ENCODE measurements around the gene TBR1.

Gene TBR1

DNA sequence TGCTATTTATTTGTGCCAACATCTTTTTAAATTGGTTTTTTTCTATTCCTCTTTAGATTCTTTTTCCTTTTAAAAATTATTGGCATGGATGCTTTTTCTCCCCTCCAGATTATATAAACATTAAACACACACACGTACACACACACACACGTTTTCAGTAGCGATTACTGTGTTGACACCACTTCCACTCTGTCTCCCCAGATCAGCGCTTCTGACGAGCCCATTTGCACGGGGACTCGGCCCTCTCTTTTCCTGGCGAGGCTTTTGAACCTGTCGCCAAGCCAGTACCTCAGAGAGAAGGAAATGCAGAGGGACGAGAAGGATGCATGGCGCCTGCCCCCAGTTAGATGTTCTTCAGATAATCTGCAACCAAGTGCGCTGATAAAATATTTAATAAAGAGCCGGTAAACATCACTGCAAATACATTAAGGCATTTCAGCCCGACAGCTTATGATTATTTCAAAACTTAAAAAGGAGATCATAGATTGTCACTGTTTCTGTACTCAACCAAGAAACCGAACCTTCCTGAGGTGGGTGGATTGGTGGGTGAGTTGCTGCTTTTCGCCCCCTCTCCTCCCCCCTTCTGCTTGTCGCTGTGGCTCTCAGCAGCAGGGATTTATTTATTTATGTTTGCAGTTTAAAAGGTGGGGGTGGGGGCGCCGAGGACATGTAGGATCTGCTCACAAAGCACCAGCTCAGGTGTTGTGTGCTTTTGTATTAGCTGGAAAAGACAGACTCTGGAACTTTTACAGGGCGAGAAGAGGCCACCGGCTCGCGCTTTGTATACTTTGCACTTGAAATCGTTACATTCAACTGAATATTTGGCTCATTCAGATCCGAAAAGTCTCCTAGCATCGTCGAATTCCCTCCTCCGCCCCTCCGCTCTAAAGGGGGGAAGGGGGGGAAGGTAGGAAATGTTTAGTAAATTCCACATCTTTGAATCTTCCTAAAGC, 787 bp upstream of the TBR1 start:
- H3K36me3 ChIP-seq (ENCODE audit: control insufficient read depth in 2 of 2, insufficient read depth in 1 of 2, low read length in 2 of 2): peaks cover 0 to 5% of the 10 kb centered on the region in 2 experiments; a peak in 1 of 3 replicates
- no peaks in the 10 kb centered on the region for H3K4me1 ChIP-seq (ENCODE audit: control insufficient read depth, insufficient read depth, low read length)
- no peak overlapping the region for H3K27ac ChIP-seq (ENCODE audit: extremely low read depth, low read depth, low read length)
- POLR2A ChIA-PET: interaction anchor here (1.2 to 1.5 kb wide), 2 partner anchors 107 kb away, joined by 3 to 8 read pairs; partner anchors contain the start of gene PSMD14
- TF ChIP-seq OSR2 (tag by site-specific recombination; IDR thresholded peaks at IDR 0.05): no peak
- no peak for TF ChIP-seq ZNF302 (tag by site-specific recombination; IDR thresholded peaks at IDR 0.05; ENCODE audit: low read depth)
- peak; percentile 53 for TF ChIP-seq ZFHX2 (tag by site-specific recombination; conservative IDR thresholded peaks at IDR 0.05)
- H3K9me3 ChIP-seq (ENCODE audit: control insufficient read depth, insufficient read depth, low read depth, low read length): no peaks in the 10 kb centered on the region
- H3K4me3 ChIP-seq (ENCODE audit: low read depth, low read length): no peak overlapping the region
- CTCF ChIA-PET: no interaction called here

DNA sequence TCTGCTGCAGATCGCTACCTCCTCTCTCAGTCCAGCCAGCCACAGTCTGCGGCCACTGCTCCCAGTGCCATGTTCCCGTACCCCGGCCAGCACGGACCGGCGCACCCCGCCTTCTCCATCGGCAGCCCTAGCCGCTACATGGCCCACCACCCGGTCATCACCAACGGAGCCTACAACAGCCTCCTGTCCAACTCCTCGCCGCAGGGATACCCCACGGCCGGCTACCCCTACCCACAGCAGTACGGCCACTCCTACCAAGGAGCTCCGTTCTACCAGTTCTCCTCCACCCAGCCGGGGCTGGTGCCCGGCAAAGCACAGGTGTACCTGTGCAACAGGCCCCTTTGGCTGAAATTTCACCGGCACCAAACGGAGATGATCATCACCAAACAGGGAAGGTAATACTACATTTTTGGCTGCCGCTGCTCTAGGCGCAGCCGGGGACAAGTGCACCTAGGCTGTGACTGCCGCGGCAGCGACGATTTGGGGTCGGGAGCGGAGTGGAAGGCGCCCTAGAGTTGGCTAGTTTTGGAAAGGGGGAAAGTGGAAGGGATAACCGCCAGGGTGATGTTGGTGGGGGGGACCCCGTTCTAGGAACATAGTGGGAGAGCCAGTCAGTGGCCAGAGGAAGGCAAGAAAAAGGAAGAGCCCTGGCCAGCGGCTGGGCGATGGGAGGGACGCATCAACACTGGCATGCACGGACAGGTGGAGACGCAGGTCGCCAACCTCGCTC, 776 bp downstream of the TBR1 start:
- H3K27ac ChIP-seq (ENCODE audit: extremely low read depth, low read depth, low read length): no peak overlapping the region
- ChIA-PET POLR2A (interaction anchor here (1.5 kb wide), 1 partner anchor 109 kb away, joined by 3 read pairs; the partner anchor contains the start of gene PSMD14), CTCF (interaction anchor here (0.7 kb wide), 1 partner anchor 981 kb away, joined by 3 read pairs; no protein-coding TSS in a partner anchor)
- H3K4me3 ChIP-seq (ENCODE audit: low read depth, low read length): no peak overlapping the region
- H3K9me3 ChIP-seq (ENCODE audit: control insufficient read depth, insufficient read depth, low read depth, low read length): no peaks in the 10 kb centered on the region
- TF ChIP-seq ZNF830 (tag by site-specific recombination; IDR thresholded peaks at IDR 0.05; ENCODE audit: low read depth): no peak
- TF ChIP-seq ZNF426 (tag by site-specific recombination; IDR thresholded peaks at IDR 0.05): no peak
- no peak for TF ChIP-seq ZNF624 (tag by site-specific recombination; IDR thresholded peaks at IDR 0.05)
- no peak for TF ChIP-seq ZNF274 (IDR thresholded peaks at IDR 0.05; ENCODE audit: low read length)
- TF ChIP-seq ZNF274 (tag by site-specific recombination; IDR thresholded peaks at IDR 0.05; ENCODE audit: borderline replicate concordance): no peak
- no peak for TF ChIP-seq TRIM28 (IDR thresholded peaks at IDR 0.05; ENCODE audit: borderline replicate concordance, low read length)
- TF ChIP-seq, protein P1, sequence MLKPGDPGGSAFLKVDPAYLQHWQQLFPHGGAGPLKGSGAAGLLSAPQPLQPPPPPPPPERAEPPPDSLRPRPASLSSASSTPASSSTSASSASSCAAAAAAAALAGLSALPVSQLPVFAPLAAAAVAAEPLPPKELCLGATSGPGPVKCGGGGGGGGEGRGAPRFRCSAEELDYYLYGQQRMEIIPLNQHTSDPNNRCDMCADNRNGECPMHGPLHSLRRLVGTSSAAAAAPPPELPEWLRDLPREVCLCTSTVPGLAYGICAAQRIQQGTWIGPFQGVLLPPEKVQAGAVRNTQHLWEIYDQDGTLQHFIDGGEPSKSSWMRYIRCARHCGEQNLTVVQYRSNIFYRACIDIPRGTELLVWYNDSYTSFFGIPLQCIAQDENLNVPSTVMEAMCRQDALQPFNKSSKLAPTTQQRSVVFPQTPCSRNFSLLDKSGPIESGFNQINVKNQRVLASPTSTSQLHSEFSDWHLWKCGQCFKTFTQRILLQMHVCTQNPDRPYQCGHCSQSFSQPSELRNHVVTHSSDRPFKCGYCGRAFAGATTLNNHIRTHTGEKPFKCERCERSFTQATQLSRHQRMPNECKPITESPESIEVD (tag by site-specific recombination; IDR thresholded peaks at IDR 0.05): no peak
- TF ChIP-seq, protein P2, sequence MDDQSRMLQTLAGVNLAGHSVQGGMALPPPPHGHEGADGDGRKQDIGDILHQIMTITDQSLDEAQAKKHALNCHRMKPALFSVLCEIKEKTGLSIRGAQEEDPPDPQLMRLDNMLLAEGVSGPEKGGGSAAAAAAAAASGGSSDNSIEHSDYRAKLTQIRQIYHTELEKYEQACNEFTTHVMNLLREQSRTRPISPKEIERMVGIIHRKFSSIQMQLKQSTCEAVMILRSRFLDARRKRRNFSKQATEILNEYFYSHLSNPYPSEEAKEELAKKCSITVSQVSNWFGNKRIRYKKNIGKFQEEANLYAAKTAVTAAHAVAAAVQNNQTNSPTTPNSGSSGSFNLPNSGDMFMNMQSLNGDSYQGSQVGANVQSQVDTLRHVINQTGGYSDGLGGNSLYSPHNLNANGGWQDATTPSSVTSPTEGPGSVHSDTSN (CRISPR knock-in tag; IDR thresholded peaks at IDR 0.05): no peak
- TF ChIP-seq, protein P3, sequence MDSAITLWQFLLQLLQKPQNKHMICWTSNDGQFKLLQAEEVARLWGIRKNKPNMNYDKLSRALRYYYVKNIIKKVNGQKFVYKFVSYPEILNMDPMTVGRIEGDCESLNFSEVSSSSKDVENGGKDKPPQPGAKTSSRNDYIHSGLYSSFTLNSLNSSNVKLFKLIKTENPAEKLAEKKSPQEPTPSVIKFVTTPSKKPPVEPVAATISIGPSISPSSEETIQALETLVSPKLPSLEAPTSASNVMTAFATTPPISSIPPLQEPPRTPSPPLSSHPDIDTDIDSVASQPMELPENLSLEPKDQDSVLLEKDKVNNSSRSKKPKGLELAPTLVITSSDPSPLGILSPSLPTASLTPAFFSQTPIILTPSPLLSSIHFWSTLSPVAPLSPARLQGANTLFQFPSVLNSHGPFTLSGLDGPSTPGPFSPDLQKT (IDR thresholded peaks at IDR 0.05; ENCODE audit: borderline replicate concordance, low read depth, low read length): no peak
- TF ChIP-seq, protein P4, sequence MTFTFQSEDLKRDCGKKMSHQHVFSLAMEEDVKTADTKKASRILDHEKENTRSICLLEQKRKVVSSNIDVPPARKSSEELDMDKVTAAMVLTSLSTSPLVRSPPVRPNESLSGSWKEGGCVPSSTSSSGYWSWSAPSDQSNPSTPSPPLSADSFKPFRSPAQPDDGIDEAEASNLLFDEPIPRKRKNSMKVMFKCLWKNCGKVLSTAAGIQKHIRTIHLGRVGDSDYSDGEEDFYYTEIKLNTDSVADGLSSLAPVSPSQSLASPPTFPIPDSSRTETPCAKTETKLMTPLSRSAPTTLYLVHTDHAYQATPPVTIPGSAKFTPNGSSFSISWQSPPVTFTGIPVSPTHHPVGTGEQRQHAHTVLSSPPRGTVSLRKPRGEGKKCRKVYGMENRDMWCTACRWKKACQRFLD (tag by site-specific recombination; IDR thresholded peaks at IDR 0.05): no peak
- TF ChIP-seq ZNF596 (tag by site-specific recombination; IDR thresholded peaks at IDR 0.05): no peak
- no peak for TF ChIP-seq ZNF76 (tag by site-specific recombination; IDR thresholded peaks at IDR 0.05; ENCODE audit: borderline replicate concordance, low read depth)
- no peak for TF ChIP-seq SALL2 (tag by site-specific recombination; IDR thresholded peaks at IDR 0.05; ENCODE audit: borderline replicate concordance)
- TF ChIP-seq, protein P5, sequence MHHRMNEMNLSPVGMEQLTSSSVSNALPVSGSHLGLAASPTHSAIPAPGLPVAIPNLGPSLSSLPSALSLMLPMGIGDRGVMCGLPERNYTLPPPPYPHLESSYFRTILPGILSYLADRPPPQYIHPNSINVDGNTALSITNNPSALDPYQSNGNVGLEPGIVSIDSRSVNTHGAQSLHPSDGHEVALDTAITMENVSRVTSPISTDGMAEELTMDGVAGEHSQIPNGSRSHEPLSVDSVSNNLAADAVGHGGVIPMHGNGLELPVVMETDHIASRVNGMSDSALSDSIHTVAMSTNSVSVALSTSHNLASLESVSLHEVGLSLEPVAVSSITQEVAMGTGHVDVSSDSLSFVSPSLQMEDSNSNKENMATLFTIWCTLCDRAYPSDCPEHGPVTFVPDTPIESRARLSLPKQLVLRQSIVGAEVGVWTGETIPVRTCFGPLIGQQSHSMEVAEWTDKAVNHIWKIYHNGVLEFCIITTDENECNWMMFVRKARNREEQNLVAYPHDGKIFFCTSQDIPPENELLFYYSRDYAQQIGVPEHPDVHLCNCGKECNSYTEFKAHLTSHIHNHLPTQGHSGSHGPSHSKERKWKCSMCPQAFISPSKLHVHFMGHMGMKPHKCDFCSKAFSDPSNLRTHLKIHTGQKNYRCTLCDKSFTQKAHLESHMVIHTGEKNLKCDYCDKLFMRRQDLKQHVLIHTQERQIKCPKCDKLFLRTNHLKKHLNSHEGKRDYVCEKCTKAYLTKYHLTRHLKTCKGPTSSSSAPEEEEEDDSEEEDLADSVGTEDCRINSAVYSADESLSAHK (tag by site-specific recombination; IDR thresholded peaks at IDR 0.05): no peak
- TF ChIP-seq ZNF335 (tag by site-specific recombination; conservative IDR thresholded peaks at IDR 0.05): no peak
- no peak for TF ChIP-seq ZNF433 (tag by site-specific recombination; IDR thresholded peaks at IDR 0.05; ENCODE audit: low read depth)
- no peaks in the 10 kb centered on the region for H3K36me3 ChIP-seq (ENCODE audit: control insufficient read depth in 2 of 2, insufficient read depth in 1 of 2, low read length in 2 of 2)
- no peaks in the 10 kb centered on the region for H3K4me1 ChIP-seq (ENCODE audit: control insufficient read depth, insufficient read depth, low read length)

Measured in HEK293 (cell line).